Measurements from ENCODE around the gene C2CD4C.
"Not testable (repeated sequence)": the region's sequence is repeated elsewhere in the genome, so short reads cannot be mapped to it uniquely, and the experiment has no call there.

Gene C2CD4C

DNA sequence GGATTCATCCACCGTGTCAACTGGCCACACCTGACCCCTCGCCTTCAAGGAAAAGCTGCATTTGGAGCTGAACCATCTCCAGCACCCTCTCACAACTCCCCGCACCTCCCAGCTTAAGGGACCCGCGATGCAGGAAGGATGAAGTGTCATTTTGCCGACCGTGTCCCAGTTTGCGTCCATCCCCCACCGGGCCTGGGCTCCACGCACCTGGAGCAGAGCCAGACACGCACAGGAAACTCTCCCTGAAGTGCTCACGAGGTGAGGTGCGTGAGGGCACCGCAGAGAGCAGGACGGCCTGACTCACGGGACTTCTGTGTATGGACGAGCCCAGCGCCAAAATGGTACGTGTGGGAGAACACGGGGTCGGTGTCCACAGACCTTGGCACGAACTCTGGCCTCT lies 44.7 kb upstream of the C2CD4C start:
- no peaks in the 10 kb centered on the region for H4K20me1 ChIP-seq (ENCODE audit: insufficient read depth, low read length)
- no peak overlapping the region for H3K9ac ChIP-seq (ENCODE audit: low read length)
- H3F3A ChIP-seq (ENCODE audit: insufficient read depth, low read length), result no peaks in the 10 kb centered on the region
- H3K36me3 ChIP-seq (ENCODE audit: insufficient read depth, low read length), result no peaks in the 10 kb centered on the region
- H3K79me2 ChIP-seq (ENCODE audit: insufficient read depth, low read length), result no peaks in the 10 kb centered on the region
- no peaks in the 10 kb centered on the region for H3K9me3 ChIP-seq (ENCODE audit: low read length)
- H2AFZ ChIP-seq (ENCODE audit: low read length), result no peak overlapping the region
- no peak overlapping the region for H3K4me3 ChIP-seq (ENCODE audit: low read depth, low read length, poor library complexity, severe bottlenecking)
- TF ChIP-seq, protein P1, sequence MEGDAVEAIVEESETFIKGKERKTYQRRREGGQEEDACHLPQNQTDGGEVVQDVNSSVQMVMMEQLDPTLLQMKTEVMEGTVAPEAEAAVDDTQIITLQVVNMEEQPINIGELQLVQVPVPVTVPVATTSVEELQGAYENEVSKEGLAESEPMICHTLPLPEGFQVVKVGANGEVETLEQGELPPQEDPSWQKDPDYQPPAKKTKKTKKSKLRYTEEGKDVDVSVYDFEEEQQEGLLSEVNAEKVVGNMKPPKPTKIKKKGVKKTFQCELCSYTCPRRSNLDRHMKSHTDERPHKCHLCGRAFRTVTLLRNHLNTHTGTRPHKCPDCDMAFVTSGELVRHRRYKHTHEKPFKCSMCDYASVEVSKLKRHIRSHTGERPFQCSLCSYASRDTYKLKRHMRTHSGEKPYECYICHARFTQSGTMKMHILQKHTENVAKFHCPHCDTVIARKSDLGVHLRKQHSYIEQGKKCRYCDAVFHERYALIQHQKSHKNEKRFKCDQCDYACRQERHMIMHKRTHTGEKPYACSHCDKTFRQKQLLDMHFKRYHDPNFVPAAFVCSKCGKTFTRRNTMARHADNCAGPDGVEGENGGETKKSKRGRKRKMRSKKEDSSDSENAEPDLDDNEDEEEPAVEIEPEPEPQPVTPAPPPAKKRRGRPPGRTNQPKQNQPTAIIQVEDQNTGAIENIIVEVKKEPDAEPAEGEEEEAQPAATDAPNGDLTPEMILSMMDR (IDR thresholded peaks at IDR 0.05; ENCODE audit: low read length), result no peak
- no peak for TF ChIP-seq EZH2 (IDR thresholded peaks at IDR 0.05; ENCODE audit: borderline replicate concordance, low read length)
- no peak overlapping the region for H3K27ac ChIP-seq (ENCODE audit: low read depth, low read length, poor library complexity, severe bottlenecking)
- H3K4me1 ChIP-seq (ENCODE audit: insufficient read depth, low read length, severe bottlenecking), result no peaks in the 10 kb centered on the region
- no peaks in the 10 kb centered on the region for H3K27me3 ChIP-seq (ENCODE audit: insufficient read depth, low read length)
- H3K9me2 ChIP-seq (ENCODE audit: low read depth, low read length), result no peaks in the 10 kb centered on the region
- no peak overlapping the region for H3K4me2 ChIP-seq (ENCODE audit: low read length)

GRCh38 chr19:452829-453228 lies 43.9 kb upstream of the C2CD4C start:
- H2AFZ ChIP-seq (ENCODE audit: low read length), result no peak overlapping the region
- no peaks in the 10 kb centered on the region for H3K36me3 ChIP-seq (ENCODE audit: insufficient read depth, low read length)
- no peak overlapping the region for H3K4me2 ChIP-seq (ENCODE audit: low read length)
- no peaks in the 10 kb centered on the region for H3K27me3 ChIP-seq (ENCODE audit: insufficient read depth, low read length)
- no peaks in the 10 kb centered on the region for H3K9me3 ChIP-seq (ENCODE audit: low read length)
- no peaks in the 10 kb centered on the region for H3K79me2 ChIP-seq (ENCODE audit: insufficient read depth, low read length)
- no peaks in the 10 kb centered on the region for H3K9me2 ChIP-seq (ENCODE audit: low read depth, low read length)
- H4K20me1 ChIP-seq (ENCODE audit: insufficient read depth, low read length), result no peaks in the 10 kb centered on the region
- H3K9ac ChIP-seq (ENCODE audit: low read length), result no peak overlapping the region
- TF ChIP-seq EZH2 (IDR thresholded peaks at IDR 0.05; ENCODE audit: borderline replicate concordance, low read length), result no peak
- TF ChIP-seq, protein P1 (IDR thresholded peaks at IDR 0.05; ENCODE audit: low read length), result no peak
- H3K27ac ChIP-seq (ENCODE audit: low read depth, low read length, poor library complexity, severe bottlenecking), result no peak overlapping the region
- H3K4me3 ChIP-seq (ENCODE audit: low read depth, low read length, poor library complexity, severe bottlenecking), result no peak overlapping the region
- no peaks in the 10 kb centered on the region for H3K4me1 ChIP-seq (ENCODE audit: insufficient read depth, low read length, severe bottlenecking)
- H3F3A ChIP-seq (ENCODE audit: insufficient read depth, low read length), result no peaks in the 10 kb centered on the region

- H3K9ac ChIP-seq (ENCODE audit: low read length); H2AFZ ChIP-seq (ENCODE audit: low read length); H3K4me2 ChIP-seq (ENCODE audit: low read length); H3K4me1 ChIP-seq (ENCODE audit: insufficient read depth, low read length, severe bottlenecking); H3K9me2 ChIP-seq (ENCODE audit: low read depth, low read length); H3K27ac ChIP-seq (ENCODE audit: low read depth, low read length, poor library complexity, severe bottlenecking); H3K9me3 ChIP-seq (ENCODE audit: low read length); H3K36me3 ChIP-seq (ENCODE audit: insufficient read depth, low read length); H3K27me3 ChIP-seq (ENCODE audit: insufficient read depth, low read length); H3K4me3 ChIP-seq (ENCODE audit: low read depth, low read length, poor library complexity, severe bottlenecking); H3F3A ChIP-seq (ENCODE audit: insufficient read depth, low read length); H3K79me2 ChIP-seq (ENCODE audit: insufficient read depth, low read length); H4K20me1 ChIP-seq (ENCODE audit: insufficient read depth, low read length): not testable (repeated sequence)
Measured at GRCh38 chr19:450912-451481, 42.0 kb upstream of the C2CD4C start.

GRCh38 chr19:449916-450315 lies 41.0 kb upstream of the C2CD4C start:
- H3K27me3 ChIP-seq (ENCODE audit: insufficient read depth, low read length), result no peaks in the 10 kb centered on the region
- H2AFZ ChIP-seq (ENCODE audit: low read length), result no peak overlapping the region
- H3K27ac ChIP-seq (ENCODE audit: low read depth, low read length, poor library complexity, severe bottlenecking), result no peak overlapping the region
- H3K4me3 ChIP-seq (ENCODE audit: low read depth, low read length, poor library complexity, severe bottlenecking), result no peak overlapping the region
- no peak overlapping the region for H3K4me2 ChIP-seq (ENCODE audit: low read length)
- no peaks in the 10 kb centered on the region for H3K9me2 ChIP-seq (ENCODE audit: low read depth, low read length)
- H3F3A ChIP-seq (ENCODE audit: insufficient read depth, low read length), result no peaks in the 10 kb centered on the region
- no peaks in the 10 kb centered on the region for H3K36me3 ChIP-seq (ENCODE audit: insufficient read depth, low read length)
- no peaks in the 10 kb centered on the region for H3K9me3 ChIP-seq (ENCODE audit: low read length)
- H3K9ac ChIP-seq (ENCODE audit: low read length), result no peak overlapping the region
- no peak for TF ChIP-seq EZH2 (IDR thresholded peaks at IDR 0.05; ENCODE audit: borderline replicate concordance, low read length)
- TF ChIP-seq, protein P1 (IDR thresholded peaks at IDR 0.05; ENCODE audit: low read length), result no peak
- H3K79me2 ChIP-seq (ENCODE audit: insufficient read depth, low read length), result no peaks in the 10 kb centered on the region
- H3K4me1 ChIP-seq (ENCODE audit: insufficient read depth, low read length, severe bottlenecking), result no peaks in the 10 kb centered on the region
- no peaks in the 10 kb centered on the region for H4K20me1 ChIP-seq (ENCODE audit: insufficient read depth, low read length)

Data from OCI-LY1 (cell line).